CD14-positive monocyte (primary cell): ENCODE data around the gene MAD1L1. TPM values are rescaled to one million over a fixed set of nuclear protein-coding genes. Genes with fewer than 3 reads are reported as not detected.

ENCODE experiments used
- DNase-seq, 3 donors: peaks; one replicate each; pipeline ENCODE4 v3.0.0-alpha.2; 2011 to 2022
- H2AFZ ChIP-seq: 2 replicates; pipeline ENCODE4 v1.6.0; 2012; ENCODE audit warnings: mild to moderate bottlenecking, low read depth, low read length, inconsistent platforms; ENCODE audit not compliant: insufficient read depth, poor library complexity, severe bottlenecking
- H3K27ac ChIP-seq, 2 donors: 1 replicate in 1 of 2; 2 replicates in 1 of 2; pipeline ENCODE4 v1.5.1; 2012 to 2013; ENCODE audit warnings: low read length in 2 of 2, control low read depth in 1 of 2, inconsistent platforms in 1 of 2, low read depth in 1 of 2, mild to moderate bottlenecking in 1 of 2
- H3K27me3 ChIP-seq, 2 donors: one replicate each; pipeline versions ENCODE4 v1.6.0 to v1.6.1; 2011 to 2013; ENCODE audit warnings: low read length in 2 of 2; ENCODE audit not compliant: control insufficient read depth in 2 of 2, insufficient read depth in 2 of 2
- H3K36me3 ChIP-seq, 2 donors: replicated peaks in 1 of 2; 1 replicate in 1 of 2; 2 replicates in 1 of 2; pipeline versions ENCODE4 v1.5.1 to v1.6.1; 2012 to 2013; ENCODE audit warnings: low read length in 2 of 2, control low read depth in 1 of 2, inconsistent platforms in 1 of 2, mild to moderate bottlenecking in 1 of 2; ENCODE audit not compliant: insufficient read depth in 2 of 2, control insufficient read depth in 1 of 2
- H3K4me1 ChIP-seq, 2 donors: 1 replicate in 1 of 2; 2 replicates in 1 of 2; pipeline versions ENCODE4 v1.5.1 to v1.6.1; 2012 to 2013; ENCODE audit warnings: low read length in 2 of 2, control low read depth in 1 of 2, inconsistent platforms in 1 of 2, mild to moderate bottlenecking in 1 of 2, moderate library complexity in 1 of 2; ENCODE audit not compliant: insufficient read depth in 2 of 2, control insufficient read depth in 1 of 2
- H3K4me2 ChIP-seq: replicated peaks from 2 replicates; pipeline ENCODE3; 2012; ENCODE audit warnings: low read length, moderate library complexity, mild to moderate bottlenecking; ENCODE audit not compliant: poor library complexity, severe bottlenecking; ENCODE audit errors: extremely low read depth
- H3K4me3 ChIP-seq, 3 experiments: fragments of 200-600 bp in 1 of 3; sonication (generic) in 1 of 3; replicated peaks in 1 of 3; 1 replicate in 2 of 3; 2 replicates in 1 of 3; pipeline ENCODE4 v1.5.1; 2011 to 2013; ENCODE audit warnings: low read length in 3 of 3, mild to moderate bottlenecking in 3 of 3, control low read depth in 2 of 3, low read depth in 2 of 3, inconsistent platforms in 1 of 3, moderate library complexity in 1 of 3
- H3K79me2 ChIP-seq: 2 replicates; pipeline ENCODE4 v1.6.0; 2012; ENCODE audit warnings: mild to moderate bottlenecking, control low read depth, inconsistent platforms, low read length, moderate library complexity; ENCODE audit not compliant: insufficient read depth
- H3K9ac ChIP-seq: 2 replicates; pipeline ENCODE4 v1.6.0; 2017; ENCODE audit warnings: low read length, mild to moderate bottlenecking; ENCODE audit not compliant: insufficient read depth, poor library complexity, severe bottlenecking
- H3K9me3 ChIP-seq, 2 donors: replicated peaks in 1 of 2; 1 replicate in 1 of 2; 2 replicates in 1 of 2; pipeline versions ENCODE4 v1.5.1 to v1.6.1; 2012 to 2013; ENCODE audit warnings: low read length in 2 of 2, control low read depth in 1 of 2; ENCODE audit not compliant: control insufficient read depth in 1 of 2, insufficient read depth in 1 of 2
- H4K20me1 ChIP-seq: 2 replicates; pipeline ENCODE4 v1.6.0; 2012; ENCODE audit warnings: mild to moderate bottlenecking, low read length, control low read depth, moderate library complexity; ENCODE audit not compliant: insufficient read depth
- H3K27ac Mint-ChIP-seq, 7 donors: one replicate each; pipeline ENCODE4 v1.8.0; 2020; ENCODE audit warnings: mild to moderate bottlenecking in 7 of 7, mixed read lengths in 7 of 7, moderate library complexity in 6 of 7, inconsistent platforms in 2 of 7
- H3K27me3 Mint-ChIP-seq, 3 donors: one replicate each; pipeline ENCODE4 v1.8.0; 2021 to 2022; ENCODE audit warnings: low read depth in 3 of 3, mild to moderate bottlenecking in 3 of 3, mixed read lengths in 3 of 3, moderate library complexity in 3 of 3, inconsistent platforms in 1 of 3
- H3K36me3 Mint-ChIP-seq, 2 donors: one replicate each; pipeline ENCODE4 v1.8.0; 2020; ENCODE audit warnings: mixed read lengths in 2 of 2, inconsistent platforms in 1 of 2, mild to moderate bottlenecking in 1 of 2
- H3K4me1 Mint-ChIP-seq: one replicate; pipeline ENCODE4 v1.8.0; 2020; ENCODE audit warnings: mild to moderate bottlenecking, mixed read lengths
- H3K4me3 Mint-ChIP-seq, 2 donors: one replicate each; pipeline ENCODE4 v1.8.0; 2020; ENCODE audit warnings: mild to moderate bottlenecking in 2 of 2, mixed read lengths in 2 of 2, moderate library complexity in 1 of 2
- H3K9me3 Mint-ChIP-seq, 7 donors: one replicate each; pipeline ENCODE4 v1.8.0; 2020 to 2022; ENCODE audit warnings: mixed read lengths in 7 of 7, mild to moderate bottlenecking in 6 of 7, moderate library complexity in 6 of 7, inconsistent platforms in 2 of 7
- WGBS: methylation state at CpG from one replicate; pipeline ENCODE4 v1.1.5; 2013; ENCODE audit warnings: missing lambda C conversion rate; ENCODE audit not compliant: insufficient coverage; 5-methylcytosine and 5-hydroxymethylcytosine counted together
- intact Hi-C, 2 donors: fragments of 100-400 bp; cut with micrococcal nuclease; formaldehyde crosslinking; loops; one replicate each; pipeline versions ENCODE4 v1.15.0 to v1.15.1; 2023
- polyA plus RNA-seq, 3 donors: library from polyadenylated mRNA; depleted of rRNA in 1 of 3; unstranded in 2 of 3; stranded (reverse) in 1 of 3; fragments of 300-500 nt in 2 of 3; fragments of >200 nt in 1 of 3; fragmentation: Illumina TruSeq in 2 of 3; gene quantifications; 1 replicate in 2 of 3; 2 replicates in 1 of 3; pipeline ENCODE4 v1.2.3, GENCODE V29; 2012 to 2021
- TF ChIP-seq, protein P1 (sequence below): fragments of 200-600 bp; IDR thresholded peaks from one replicate; pipeline ENCODE4 v1.8.0; 2022; ENCODE audit warnings: antibody characterized with exemption, mild to moderate bottlenecking

The MAD1L1 gene
- polyA plus RNA-seq, 3 donors: 22.0 to 39.4 (median 33.2) TPM

DNA sequence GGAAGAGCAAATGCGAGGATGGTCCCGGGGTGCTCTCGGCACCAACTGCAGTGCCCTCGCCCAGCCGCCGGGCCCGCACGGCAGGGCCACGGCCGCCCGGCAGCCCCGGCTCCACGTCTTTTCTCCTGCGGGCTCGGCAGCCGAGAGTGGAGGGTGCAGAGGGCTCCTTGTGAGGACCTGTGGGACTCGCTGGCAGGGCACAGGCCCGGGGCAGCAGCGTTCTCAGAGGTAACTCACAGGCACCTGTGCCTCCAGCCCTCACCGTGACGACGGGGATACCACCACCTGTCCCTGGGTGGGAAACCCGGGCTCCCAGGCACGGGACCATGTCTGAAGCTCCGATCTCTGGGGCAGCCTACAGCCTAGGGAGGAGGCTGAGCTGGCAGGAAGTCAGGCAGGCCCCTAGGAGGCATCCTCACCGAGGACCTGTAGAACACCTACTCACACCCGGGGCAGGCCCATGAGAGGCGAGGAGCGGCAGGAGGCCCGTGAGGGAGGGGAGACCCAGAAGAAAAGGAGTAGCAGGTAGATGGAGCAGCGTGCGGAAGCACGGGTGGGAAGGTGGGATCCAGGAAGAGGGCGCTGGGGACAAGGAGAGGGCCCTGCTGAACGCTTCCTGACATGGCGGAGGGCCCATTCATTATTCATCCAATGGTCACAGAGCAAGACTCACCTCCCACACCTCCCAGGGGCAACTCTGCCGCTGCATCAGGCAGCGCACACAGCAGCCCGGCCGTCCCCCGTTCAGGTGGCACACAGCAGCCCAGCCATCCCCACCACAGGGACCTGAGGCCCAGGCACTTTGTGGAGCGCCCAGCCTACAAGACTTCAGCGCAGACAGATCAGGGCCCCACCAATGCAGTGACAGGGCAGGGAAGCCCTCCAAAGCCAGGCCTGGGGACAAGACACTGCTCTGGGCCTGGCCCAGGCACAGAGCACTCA, 244.9 kb downstream of the MAD1L1 start:
- DNase-seq: no peak
- Mint-ChIP-seq H3K9me3 (no peaks in the 10 kb centered on the region), H3K27ac (peak overlapping the region in 1 of 7 donors; percentile 77), H3K4me1 (no peaks in the 10 kb centered on the region), H3K36me3 (peaks cover 18 to 29% of the 10 kb centered on the region in 2 donors), H3K4me3 (no peak overlapping the region), H3K27me3 (peaks cover 0 to 1% (median 0%) of the 10 kb centered on the region in 3 donors)
- no peak overlapping the region for H2AFZ ChIP-seq
- no peaks in the 10 kb centered on the region for H3K27me3 ChIP-seq
- peaks cover 0 to 15% of the 10 kb centered on the region in 2 donors for H3K36me3 ChIP-seq
- H3K9ac ChIP-seq: no peak overlapping the region
- no peaks in the 10 kb centered on the region for H3K9me3 ChIP-seq
- TF ChIP-seq, protein P1, sequence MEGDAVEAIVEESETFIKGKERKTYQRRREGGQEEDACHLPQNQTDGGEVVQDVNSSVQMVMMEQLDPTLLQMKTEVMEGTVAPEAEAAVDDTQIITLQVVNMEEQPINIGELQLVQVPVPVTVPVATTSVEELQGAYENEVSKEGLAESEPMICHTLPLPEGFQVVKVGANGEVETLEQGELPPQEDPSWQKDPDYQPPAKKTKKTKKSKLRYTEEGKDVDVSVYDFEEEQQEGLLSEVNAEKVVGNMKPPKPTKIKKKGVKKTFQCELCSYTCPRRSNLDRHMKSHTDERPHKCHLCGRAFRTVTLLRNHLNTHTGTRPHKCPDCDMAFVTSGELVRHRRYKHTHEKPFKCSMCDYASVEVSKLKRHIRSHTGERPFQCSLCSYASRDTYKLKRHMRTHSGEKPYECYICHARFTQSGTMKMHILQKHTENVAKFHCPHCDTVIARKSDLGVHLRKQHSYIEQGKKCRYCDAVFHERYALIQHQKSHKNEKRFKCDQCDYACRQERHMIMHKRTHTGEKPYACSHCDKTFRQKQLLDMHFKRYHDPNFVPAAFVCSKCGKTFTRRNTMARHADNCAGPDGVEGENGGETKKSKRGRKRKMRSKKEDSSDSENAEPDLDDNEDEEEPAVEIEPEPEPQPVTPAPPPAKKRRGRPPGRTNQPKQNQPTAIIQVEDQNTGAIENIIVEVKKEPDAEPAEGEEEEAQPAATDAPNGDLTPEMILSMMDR: no peak
- H3K4me1 ChIP-seq: no peaks in the 10 kb centered on the region
- intact Hi-C loops: no loop called here
- 97% methylated on average over 39 of the region's 43 CpGs for WGBS
- H3K27ac ChIP-seq: no peak overlapping the region
- no peaks in the 10 kb centered on the region for H4K20me1 ChIP-seq
- H3K4me3 ChIP-seq: no peak overlapping the region
- H3K79me2 ChIP-seq: no peaks in the 10 kb centered on the region
- H3K4me2 ChIP-seq: no peak overlapping the region

DNA sequence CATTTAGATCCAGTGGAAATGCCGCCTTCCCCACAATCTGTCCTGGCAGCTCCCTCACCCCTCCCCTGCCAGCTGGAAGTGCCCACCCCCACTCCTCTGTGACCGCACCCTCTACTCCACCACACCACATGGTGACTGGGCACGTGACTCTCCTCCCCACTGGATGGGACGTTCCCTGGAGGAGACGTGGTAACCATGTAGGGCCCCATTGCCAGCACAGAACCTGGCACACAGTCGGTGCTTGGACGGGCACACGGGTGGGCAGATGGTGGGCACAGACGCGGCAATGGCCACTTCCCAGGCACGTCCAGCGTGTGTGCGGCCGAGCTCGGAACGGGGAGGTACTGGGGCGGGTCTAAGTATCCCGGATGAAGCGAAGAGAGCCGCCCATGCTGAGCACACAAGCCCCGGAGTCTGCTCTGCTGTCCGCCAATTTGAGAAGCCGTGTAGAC, 245.6 kb downstream of the MAD1L1 start:
- Histone ChIP-seq H3K4me1 (no peaks in the 10 kb centered on the region), H3K27me3 (no peaks in the 10 kb centered on the region), H3K79me2 (no peaks in the 10 kb centered on the region), H3K36me3 (peaks cover 0 to 15% of the 10 kb centered on the region in 2 donors), H3K27ac (no peak overlapping the region), H2AFZ (no peak overlapping the region), H3K4me2 (no peak overlapping the region), H3K9ac (no peak overlapping the region), H3K9me3 (no peaks in the 10 kb centered on the region), H4K20me1 (no peaks in the 10 kb centered on the region), H3K4me3 (no peak overlapping the region)
- Mint-ChIP-seq H3K9me3 (no peaks in the 10 kb centered on the region), H3K36me3 (peaks cover 18 to 27% of the 10 kb centered on the region in 2 donors), H3K4me3 (no peak overlapping the region), H3K27ac (peak overlapping the region in 2 of 7 donors; percentile 57 to 59), H3K27me3 (peaks cover 0 to 1% (median 0%) of the 10 kb centered on the region in 3 donors), H3K4me1 (no peaks in the 10 kb centered on the region)
- 98% methylated on average over 23 of the region's 23 CpGs for WGBS
- DNase-seq: no peak
- TF ChIP-seq, protein P1: no peak
- intact Hi-C loops: no loop called here
